ENCODE results near the gene ATP11B.

Gene ATP11B

DNA sequence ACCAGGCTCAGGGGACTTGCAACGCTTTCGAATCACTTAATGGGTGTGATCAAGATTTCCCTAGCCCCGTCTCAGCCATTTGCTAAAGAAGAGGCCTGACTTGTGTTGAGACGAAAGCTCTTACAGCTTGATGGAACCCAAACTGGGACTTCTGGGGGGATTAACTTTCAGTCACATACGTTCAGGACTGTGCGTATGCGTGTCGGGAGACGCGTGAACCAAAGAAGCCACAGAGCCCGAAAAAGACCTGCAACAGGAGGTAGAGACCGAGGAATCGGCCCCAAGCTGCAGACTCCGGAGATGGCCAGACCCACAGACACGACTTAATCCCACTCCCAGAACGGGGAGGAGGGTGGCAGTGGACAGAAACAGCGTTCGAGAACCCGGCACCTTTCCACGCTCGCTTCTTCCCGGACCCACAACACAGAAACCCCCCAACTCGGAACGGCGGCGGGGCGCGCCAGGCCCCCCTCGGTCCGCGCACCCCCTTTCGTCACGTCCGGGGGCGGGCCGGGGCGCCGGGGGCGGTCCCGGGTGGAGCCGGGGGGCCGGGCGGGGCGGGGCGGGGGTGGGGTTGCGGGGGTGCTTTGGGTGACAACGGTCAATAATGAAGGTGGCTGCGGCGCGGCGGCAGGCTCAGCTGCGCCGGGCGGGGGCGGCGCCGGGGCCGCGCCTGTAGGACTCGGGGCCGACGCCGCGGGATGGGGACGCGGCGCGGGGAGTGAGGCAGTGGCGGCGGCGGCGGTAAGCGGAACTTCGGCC lies at the start of gene ATP11B:
ATP11B (plus strand) TSS at position 604 of the 762 bp plus-strand sequence. CDS start 256 bp downstream, outside the sequence.
- DNase-seq, result peak; percentile 52

DNA sequence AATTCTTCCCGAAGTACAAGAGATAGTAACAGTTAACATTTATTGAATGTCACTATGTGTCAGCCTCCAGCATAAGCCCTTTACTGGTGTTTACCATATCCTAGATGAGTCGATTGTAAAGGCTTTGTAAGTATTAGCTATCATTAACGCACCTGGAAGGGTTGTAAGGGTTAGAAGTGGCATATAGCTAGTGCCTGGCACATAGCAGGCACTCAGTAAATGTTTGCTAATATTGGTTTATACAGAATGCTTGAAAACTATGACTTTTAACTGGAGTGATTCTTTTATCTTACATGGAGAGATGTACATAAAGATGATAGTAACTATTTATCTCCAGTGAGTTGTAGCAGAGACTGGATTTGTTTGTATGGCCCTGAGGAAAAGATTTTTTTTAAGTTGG lies 46.3 kb upstream of the ATP11B start:
- no peak for DNase-seq

DNA sequence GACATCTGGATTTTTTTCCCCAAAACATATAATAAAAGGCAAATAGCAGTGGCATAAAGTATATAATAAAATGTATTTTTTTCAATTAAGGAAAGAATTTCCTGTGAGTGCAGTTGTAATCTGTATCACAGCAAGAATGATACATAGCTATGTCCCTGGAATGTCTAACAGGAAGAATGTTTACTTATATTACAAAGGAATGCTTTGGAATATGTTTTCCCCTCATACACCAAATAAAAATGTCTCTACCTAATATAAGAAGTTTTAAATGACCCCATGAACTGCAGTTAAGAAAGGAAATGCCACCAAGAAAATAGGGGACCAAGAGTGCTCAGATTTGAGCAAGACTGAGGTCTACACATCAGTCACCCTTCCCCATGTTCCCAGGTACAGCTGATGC lies 38.0 kb upstream of the ATP11B start:
- peak; percentile 47 for DNase-seq

- peak; percentile 25 for DNase-seq
Observed at GRCh38 chr3:182755712-182756111, 37.6 kb upstream of the ATP11B start.

GRCh38 chr3:182760576-182761164 lies 32.6 kb upstream of the ATP11B start:
- no peak for DNase-seq

DNA sequence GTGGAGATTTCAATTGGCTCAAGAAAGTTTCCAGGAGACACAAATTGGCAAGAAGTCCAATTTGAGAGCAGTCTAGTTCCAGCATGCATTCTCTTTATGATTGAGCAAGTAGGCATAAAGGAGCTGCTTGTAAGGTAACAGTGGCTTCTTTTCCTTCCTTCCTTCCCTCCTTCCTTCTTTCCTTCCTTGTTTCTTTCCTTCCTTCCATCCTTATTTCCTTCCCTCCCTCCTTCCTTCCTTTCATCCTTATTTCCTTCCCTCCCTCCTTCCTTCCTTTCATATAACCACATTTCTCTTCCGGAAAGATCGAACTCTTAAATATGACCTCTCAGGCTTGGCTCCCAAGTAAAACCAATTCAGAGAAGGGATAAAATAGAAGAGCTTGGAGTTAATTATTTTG lies 29.4 kb upstream of the ATP11B start:
- DNase-seq, result no peak

GRCh38 chr3:182765287-182765686 lies 28.0 kb upstream of the ATP11B start:
- no peak for DNase-seq

- no peak for DNase-seq
Observed at GRCh38 chr3:182766099-182766498, 27.2 kb upstream of the ATP11B start.

GRCh38 chr3:182768413-182768812 lies 24.9 kb upstream of the ATP11B start:
- DNase-seq, result no peak

- no peak for DNase-seq
Observed at GRCh38 chr3:182769673-182770072, 23.6 kb upstream of the ATP11B start.

DNA sequence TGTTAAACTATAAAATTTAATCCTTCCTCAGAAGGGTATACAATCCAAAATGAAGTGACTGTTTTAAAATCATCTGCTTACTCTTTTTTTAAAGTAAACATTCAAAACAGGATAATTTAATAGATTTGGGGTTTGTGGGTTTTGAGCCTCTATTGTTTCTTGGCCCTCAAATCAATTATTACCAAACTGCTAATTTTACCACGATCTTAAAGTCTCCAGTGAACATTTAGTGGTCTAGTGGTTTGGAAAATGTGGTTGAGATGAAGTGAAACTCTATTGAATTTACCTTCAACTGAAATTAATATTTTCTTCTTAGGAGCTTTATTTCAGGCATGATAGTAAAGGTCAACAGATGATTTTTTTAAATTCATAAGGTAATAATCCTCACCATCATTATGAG lies 11.2 kb upstream of the ATP11B start:
- no peak for DNase-seq

GRCh38 chr3:182783106-182783505 lies 10.2 kb upstream of the ATP11B start:
- no peak for DNase-seq

GRCh38 chr3:182784542-182784941 lies 8.8 kb upstream of the ATP11B start:
- no peak for DNase-seq

- peak; percentile 14 for DNase-seq
Observed at GRCh38 chr3:182785142-182785541, 8.2 kb upstream of the ATP11B start.

DNA sequence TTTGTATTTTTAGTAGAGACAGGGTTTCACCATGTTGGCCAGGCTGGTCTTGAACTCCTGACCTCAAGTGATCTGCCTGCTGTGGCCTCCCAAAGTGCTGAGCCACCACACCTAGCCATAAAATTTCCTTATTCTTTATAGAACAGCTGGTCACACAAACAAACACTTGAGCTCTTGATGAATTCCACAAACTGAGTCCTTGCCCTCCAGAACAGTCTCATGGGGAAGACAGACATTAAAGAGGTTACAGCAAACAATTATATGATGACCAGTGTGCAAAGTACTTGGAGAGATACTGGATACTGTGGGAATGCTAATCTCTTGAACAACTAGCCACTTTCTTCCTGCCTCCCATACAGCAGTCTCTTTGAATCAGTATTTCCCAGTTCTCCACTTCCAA lies 7.5 kb upstream of the ATP11B start:
- DNase-seq, result no peak

DNA sequence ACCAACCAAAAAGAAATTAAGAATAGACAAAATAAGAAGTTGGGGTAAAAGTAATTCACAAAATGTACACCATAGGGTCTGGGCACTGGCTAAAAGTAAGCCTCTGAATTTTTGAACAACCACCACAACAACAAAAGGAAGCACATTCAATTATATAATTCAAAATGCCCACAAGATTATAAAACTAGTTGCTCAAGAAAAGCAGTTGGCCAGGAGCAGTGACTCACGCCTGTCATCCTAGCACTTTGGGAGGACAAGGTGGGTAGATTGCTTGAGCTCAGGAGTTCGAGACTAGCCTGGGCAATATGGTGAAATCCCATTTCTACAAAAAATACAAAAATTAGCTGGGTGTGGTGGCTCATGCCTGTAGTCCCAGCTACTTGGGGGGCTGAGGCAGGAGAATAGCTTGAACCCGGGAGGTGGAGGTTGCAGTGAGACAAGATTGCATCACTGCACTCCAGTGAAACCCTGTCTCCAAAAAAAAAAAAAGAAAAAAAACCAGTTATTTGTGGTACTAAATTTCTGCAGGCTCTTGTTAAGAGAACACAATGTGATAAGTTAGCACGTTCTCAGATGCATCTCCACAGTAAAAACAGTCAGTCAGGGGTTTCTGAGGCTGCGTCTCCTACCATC lies 6.6 kb upstream of the ATP11B start:
- no peak for DNase-seq

GRCh38 chr3:182787302-182788036 lies 5.8 kb upstream of the ATP11B start:
- peak; percentile 86 for DNase-seq

- no peak for DNase-seq
Observed at GRCh38 chr3:182789371-182789770, 3.9 kb upstream of the ATP11B start.

- DNase-seq, result no peak
Observed at GRCh38 chr3:182790612-182791011, 2.7 kb upstream of the ATP11B start.

- DNase-seq, result peak; percentile 28
Observed at GRCh38 chr3:182793663-182794454, 555 bp downstream of the ATP11B start.

GRCh38 chr3:182794455-182795388 lies 1.4 kb downstream of the ATP11B start:
- DNase-seq, result no peak
